Measurements from ENCODE around the gene PRR33. TPM values are rescaled to one million over a fixed set of nuclear protein-coding genes. Genes with fewer than 3 reads are reported as not detected.
A peak's percentile ranks its signal among the peaks of the same experiment; 100 is the strongest.

PRR33 gene
- total RNA-seq, 1 donor from 2014 or later: not detected

DNA sequence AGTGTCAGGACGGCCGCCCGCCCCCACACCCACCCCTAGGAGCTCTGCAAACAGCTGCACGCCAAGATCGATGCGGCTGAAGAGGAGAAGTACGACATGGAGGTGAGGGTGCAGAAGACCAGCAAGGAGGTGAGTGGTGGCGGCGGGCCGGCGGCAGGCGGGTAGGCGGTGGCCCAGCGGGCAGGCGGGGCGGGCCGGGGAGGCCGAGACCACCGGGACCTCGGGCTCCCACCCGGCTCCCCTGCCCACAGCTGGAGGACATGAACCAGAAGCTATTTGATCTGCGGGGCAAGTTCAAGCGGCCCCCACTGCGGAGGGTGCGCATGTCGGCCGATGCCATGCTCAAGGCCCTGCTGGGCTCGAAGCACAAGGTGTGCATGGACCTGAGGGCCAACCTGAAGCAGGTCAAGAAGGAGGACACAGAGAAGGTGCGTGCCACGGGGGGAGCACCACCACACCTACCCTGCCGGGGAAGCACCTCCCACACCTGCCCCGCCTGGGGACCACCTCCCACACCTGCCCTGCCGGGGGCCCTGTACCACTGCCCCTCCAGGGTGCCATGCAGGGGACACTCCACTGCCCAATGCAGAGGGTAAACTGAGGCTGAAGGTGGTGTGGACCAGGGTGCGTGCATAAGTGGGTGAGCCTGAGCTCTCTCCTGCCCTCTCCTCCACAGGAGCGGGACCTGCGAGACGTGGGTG lies 50.8 kb downstream of the PRR33 start:
- DNase-seq (ENCODE audit: low spot score): no peak
- Mint-ChIP-seq H3K27me3 (ENCODE audit: unreplicated experiment) (peaks cover 10% of the 10 kb centered on the region), H3K36me3 (ENCODE audit: low read depth, unreplicated experiment) (no peaks in the 10 kb centered on the region), H3K4me1 (ENCODE audit: unreplicated experiment) (peaks cover 4% of the 10 kb centered on the region), H3K9me3 (ENCODE audit: unreplicated experiment) (no peaks in the 10 kb centered on the region), H3K27ac (ENCODE audit: unreplicated experiment) (no peak overlapping the region), H3K4me3 (ENCODE audit: unreplicated experiment) (no peak overlapping the region)
- TF ChIP-seq, protein P1, sequence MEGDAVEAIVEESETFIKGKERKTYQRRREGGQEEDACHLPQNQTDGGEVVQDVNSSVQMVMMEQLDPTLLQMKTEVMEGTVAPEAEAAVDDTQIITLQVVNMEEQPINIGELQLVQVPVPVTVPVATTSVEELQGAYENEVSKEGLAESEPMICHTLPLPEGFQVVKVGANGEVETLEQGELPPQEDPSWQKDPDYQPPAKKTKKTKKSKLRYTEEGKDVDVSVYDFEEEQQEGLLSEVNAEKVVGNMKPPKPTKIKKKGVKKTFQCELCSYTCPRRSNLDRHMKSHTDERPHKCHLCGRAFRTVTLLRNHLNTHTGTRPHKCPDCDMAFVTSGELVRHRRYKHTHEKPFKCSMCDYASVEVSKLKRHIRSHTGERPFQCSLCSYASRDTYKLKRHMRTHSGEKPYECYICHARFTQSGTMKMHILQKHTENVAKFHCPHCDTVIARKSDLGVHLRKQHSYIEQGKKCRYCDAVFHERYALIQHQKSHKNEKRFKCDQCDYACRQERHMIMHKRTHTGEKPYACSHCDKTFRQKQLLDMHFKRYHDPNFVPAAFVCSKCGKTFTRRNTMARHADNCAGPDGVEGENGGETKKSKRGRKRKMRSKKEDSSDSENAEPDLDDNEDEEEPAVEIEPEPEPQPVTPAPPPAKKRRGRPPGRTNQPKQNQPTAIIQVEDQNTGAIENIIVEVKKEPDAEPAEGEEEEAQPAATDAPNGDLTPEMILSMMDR (IDR thresholded peaks at IDR 0.05; ENCODE audit: unreplicated experiment): no peak

DNA sequence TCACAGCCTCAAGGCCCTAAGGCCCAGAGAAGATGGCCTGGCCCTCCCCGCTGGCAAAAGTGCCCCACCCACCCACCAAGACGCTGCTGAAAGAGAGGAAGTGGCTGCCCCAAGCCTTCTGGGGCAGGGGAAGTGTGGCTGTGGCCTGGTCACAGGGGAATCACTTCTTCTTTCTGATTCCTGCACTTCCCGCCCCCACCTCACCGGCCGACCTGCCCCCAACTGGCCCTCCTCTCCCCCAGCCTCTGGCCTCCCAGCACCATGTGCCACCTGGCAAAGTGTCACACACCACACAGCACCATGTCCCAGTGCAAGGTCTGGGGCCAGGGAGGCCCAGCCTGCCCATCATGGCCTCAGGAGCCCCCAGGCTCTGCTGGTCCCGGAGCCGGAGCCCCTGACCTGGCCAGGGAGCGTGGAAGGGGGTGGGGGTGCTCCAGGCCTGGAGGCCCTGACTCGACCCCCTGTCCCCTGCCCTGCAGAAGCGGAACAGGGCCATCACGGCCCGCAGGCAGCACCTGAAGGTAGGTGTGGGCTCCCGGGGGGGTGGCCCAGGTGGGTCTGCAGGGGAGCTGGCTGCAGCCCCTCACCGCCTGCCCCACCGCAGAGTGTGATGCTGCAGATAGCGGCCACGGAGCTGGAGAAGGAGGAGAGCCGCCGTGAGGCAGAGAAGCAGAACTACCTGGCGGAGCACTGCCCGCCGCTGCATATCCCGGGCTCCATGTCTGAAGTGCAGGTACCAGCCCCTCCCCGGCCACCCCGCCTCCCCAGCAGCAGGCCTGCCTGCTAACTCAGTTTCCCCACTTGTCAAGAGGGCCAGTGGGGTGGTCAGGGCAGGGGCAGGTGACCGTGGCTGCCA lies 51.5 kb downstream of the PRR33 start:
- Mint-ChIP-seq H3K9me3 (ENCODE audit: unreplicated experiment) (no peaks in the 10 kb centered on the region), H3K4me1 (ENCODE audit: unreplicated experiment) (peaks cover 4% of the 10 kb centered on the region), H3K4me3 (ENCODE audit: unreplicated experiment) (no peak overlapping the region), H3K27ac (ENCODE audit: unreplicated experiment) (no peak overlapping the region), H3K36me3 (ENCODE audit: low read depth, unreplicated experiment) (no peaks in the 10 kb centered on the region), H3K27me3 (ENCODE audit: unreplicated experiment) (peaks cover 8% of the 10 kb centered on the region)
- DNase-seq (ENCODE audit: low spot score): no peak
- TF ChIP-seq, protein P1 (IDR thresholded peaks at IDR 0.05; ENCODE audit: unreplicated experiment): no peak

DNA sequence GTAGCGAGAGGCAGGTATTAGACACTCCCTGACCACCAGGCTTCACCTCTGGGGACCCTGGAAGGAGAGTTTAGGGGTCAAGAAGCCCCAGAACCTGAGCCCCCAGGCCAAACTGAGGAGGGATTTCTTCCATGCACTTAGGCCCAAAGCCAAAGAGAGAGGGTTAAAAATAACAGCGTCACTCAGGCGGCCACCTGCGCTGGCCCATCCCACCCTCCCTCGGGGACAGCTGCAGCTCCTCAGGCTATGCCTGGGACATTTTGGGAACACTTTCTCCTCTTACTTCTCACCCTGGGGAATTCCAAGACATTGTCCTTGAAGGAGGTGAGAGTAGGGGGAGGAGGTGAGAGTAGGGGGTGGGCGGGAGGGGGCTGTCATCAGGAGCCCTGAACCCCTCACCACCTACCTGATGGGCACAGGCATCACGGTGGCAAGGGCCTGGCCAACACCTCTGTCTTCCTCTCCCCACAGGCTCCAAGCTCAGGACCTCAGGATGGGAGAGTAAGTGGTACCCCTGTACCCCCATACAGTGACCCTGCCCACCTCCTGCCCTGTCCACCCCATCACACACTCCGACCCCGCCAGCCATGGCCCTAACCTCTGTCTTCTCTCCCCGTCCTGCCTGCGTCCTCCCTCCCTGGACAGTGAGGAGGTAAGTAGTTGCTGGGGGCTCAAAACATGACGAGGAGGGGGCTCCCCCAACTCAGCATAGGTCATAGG lies 52.3 kb downstream of the PRR33 start:
- H3K27me3 Mint-ChIP-seq (ENCODE audit: unreplicated experiment): peaks cover 3% of the 10 kb centered on the region
- no peak overlapping the region for H3K4me3 Mint-ChIP-seq (ENCODE audit: unreplicated experiment)
- no peaks in the 10 kb centered on the region for H3K36me3 Mint-ChIP-seq (ENCODE audit: low read depth, unreplicated experiment)
- TF ChIP-seq, protein P1 (IDR thresholded peaks at IDR 0.05; ENCODE audit: unreplicated experiment): no peak
- H3K4me1 Mint-ChIP-seq (ENCODE audit: unreplicated experiment): no peaks in the 10 kb centered on the region
- no peaks in the 10 kb centered on the region for H3K9me3 Mint-ChIP-seq (ENCODE audit: unreplicated experiment)
- no peak for DNase-seq (ENCODE audit: low spot score)
- H3K27ac Mint-ChIP-seq (ENCODE audit: unreplicated experiment): no peak overlapping the region

DNA sequence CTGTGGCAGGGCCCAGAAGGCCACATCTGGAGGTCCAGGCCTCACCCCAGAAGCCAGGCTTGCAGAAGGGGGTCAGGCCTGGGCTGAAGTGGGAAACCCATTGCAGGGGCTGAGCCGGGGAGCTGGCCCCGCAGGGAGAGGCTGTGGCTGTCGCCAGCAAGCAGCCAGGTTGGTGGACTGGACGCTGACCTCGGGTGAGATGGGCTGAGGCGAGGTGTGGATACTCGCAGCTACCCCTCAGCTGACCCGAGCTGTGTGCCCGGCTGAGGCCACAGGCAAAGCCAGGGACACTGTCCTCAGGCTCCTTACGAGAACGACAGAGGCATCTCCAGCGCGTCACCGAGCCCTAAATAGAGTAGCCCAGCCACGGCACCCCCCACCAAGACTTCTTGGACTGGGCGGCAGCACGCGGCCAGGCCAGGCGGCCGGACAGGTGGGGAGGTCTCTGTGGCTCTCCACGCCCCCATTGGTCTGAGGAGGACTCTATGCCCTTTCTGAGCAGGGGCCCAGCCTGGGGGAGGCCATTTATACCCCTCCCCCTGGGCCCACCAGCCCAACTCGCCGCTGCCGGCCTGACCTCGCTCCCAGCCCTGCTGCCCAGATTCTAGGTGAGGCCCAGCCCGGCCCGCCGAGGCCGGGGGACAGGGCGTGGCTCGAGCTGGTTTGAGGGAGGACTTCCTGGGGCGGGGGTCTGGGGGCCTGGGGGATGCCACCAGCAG lies 53.1 kb downstream of the PRR33 start, which contains the start of gene TNNI2:
Gene TNNI2 (plus strand): TSS at position 556 of the 719 bp plus-strand sequence. CDS start 716 bp downstream, outside the sequence.
- no peaks in the 10 kb centered on the region for H3K27me3 Mint-ChIP-seq (ENCODE audit: unreplicated experiment)
- H3K9me3 Mint-ChIP-seq (ENCODE audit: unreplicated experiment): no peaks in the 10 kb centered on the region
- H3K4me3 Mint-ChIP-seq (ENCODE audit: unreplicated experiment): no peak within 1 kb of the TSS
- DNase-seq (ENCODE audit: low spot score): no peak
- no peaks in the 10 kb centered on the region for H3K4me1 Mint-ChIP-seq (ENCODE audit: unreplicated experiment)
- TF ChIP-seq, protein P1 (IDR thresholded peaks at IDR 0.05; ENCODE audit: unreplicated experiment): no peak
- H3K36me3 Mint-ChIP-seq (ENCODE audit: low read depth, unreplicated experiment): no peaks in the 10 kb centered on the region
- H3K27ac Mint-ChIP-seq (ENCODE audit: unreplicated experiment): no peak within 1 kb of the TSS

Small RNA genes lying within 50 kb of the gene (microRNA-seq; reads per million reads assigned to microRNA genes)
- gene MIR4298 (ENCODE audit: unreplicated experiment) (not detected), gene MIR7847 (ENCODE audit: unreplicated experiment) (1.0 reads per million, percentile 13 among the genes with 10 or more reads in this experiment)

Other genes with a start within 250 kb of the PRR33 start
- gene KRTAP5-6, start 194.7 kb downstream of the PRR33 start, total RNA-seq (ENCODE audit: unreplicated experiment): not detected
- gene IFITM10, start 141.3 kb downstream of the PRR33 start, total RNA-seq (ENCODE audit: unreplicated experiment): 0.64 TPM
- gene CTSD, start 128.0 kb downstream of the PRR33 start, total RNA-seq (ENCODE audit: unreplicated experiment): 224 TPM
- not detected for gene SYT8, start 56.9 kb downstream of the PRR33 start, total RNA-seq (ENCODE audit: unreplicated experiment)
- gene TNNI2, start 52.9 kb downstream of the PRR33 start, total RNA-seq (ENCODE audit: unreplicated experiment): not detected
- not detected for gene LSP1, start 38.8 kb downstream of the PRR33 start, total RNA-seq (ENCODE audit: unreplicated experiment)
- not detected for gene TNNT3, start 27.8 kb upstream of the PRR33 start, total RNA-seq (ENCODE audit: unreplicated experiment)
- 29.2 TPM for gene MRPL23, start 55.4 kb upstream of the PRR33 start, total RNA-seq (ENCODE audit: unreplicated experiment)
- not detected for gene H19, start 105.9 kb upstream of the PRR33 start, total RNA-seq (ENCODE audit: unreplicated experiment)
- 2.1 TPM for gene IGF2, start 247.5 kb upstream of the PRR33 start, total RNA-seq (ENCODE audit: unreplicated experiment)

Measured in endothelial cell (in vitro differentiated cells).